AG09309 (cell line): ENCODE measurements around the gene DNAJC3.

Source experiments
- DNase-seq: peaks from one replicate; pipeline ENCODE4 v3.0.0-alpha.2; 2010; ENCODE audit warnings: low read depth
- H3K4me3 ChIP-seq: 2 replicates; pipeline ENCODE4 v1.5.1; 2011; ENCODE audit warnings: mild to moderate bottlenecking, low read depth, low read length, moderate library complexity; ENCODE audit not compliant: control insufficient read depth
- TF ChIP-seq, protein P1 (sequence below): IDR thresholded peaks from 2 replicates; pipeline ENCODE4 v1.5.1; 2011; ENCODE audit warnings: mild to moderate bottlenecking, low read depth, low read length, inconsistent platforms; ENCODE audit not compliant: insufficient read depth, control insufficient read depth; ENCODE audit errors: missing control alignments

DNAJC3 gene

DNA sequence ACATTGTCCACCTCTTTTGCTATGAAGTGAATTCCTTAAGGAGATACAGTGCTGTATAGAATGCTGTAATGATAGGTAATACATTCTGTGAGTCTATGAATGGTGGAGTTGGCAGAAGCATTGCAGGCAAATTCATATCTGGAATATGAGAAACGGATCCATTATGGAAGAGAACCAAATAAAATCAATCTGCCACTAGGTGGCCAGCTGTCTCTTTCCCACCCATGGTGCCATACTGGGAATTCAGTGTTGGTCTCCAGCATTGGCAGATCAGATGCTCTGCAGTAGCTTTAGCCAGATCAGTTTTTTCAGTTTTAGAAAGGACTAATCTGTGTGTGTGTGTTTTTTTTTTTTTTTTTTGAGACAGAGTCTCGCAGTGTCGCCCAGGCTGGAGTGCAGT lies 27.6 kb downstream of the DNAJC3 start:
- H3K4me3 ChIP-seq, result no peak overlapping the region
- DNase-seq, result no peak
- TF ChIP-seq, protein P1, sequence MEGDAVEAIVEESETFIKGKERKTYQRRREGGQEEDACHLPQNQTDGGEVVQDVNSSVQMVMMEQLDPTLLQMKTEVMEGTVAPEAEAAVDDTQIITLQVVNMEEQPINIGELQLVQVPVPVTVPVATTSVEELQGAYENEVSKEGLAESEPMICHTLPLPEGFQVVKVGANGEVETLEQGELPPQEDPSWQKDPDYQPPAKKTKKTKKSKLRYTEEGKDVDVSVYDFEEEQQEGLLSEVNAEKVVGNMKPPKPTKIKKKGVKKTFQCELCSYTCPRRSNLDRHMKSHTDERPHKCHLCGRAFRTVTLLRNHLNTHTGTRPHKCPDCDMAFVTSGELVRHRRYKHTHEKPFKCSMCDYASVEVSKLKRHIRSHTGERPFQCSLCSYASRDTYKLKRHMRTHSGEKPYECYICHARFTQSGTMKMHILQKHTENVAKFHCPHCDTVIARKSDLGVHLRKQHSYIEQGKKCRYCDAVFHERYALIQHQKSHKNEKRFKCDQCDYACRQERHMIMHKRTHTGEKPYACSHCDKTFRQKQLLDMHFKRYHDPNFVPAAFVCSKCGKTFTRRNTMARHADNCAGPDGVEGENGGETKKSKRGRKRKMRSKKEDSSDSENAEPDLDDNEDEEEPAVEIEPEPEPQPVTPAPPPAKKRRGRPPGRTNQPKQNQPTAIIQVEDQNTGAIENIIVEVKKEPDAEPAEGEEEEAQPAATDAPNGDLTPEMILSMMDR, result no peak

DNA sequence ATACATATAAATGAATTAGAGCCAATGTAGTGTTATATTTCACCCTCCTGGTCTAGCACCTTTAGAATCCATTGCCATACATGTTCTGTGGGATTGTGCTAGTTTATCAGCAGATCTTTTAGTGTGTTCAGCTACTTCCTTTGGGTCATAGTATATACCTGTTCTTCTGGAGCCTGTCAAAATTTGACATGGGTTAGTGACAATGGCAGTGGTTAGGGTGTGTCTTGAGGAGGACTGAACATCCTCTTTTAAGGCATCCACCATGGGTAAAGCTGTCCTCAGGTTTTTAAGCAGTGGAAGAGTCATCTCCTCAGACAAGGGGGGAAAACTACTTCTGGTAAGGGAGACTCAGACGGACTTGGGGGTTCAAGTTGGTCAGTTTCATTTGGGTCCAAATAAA lies 29.4 kb downstream of the DNAJC3 start:
- DNase-seq, result no peak
- no peak overlapping the region for H3K4me3 ChIP-seq
- TF ChIP-seq, protein P1, result no peak

DNA sequence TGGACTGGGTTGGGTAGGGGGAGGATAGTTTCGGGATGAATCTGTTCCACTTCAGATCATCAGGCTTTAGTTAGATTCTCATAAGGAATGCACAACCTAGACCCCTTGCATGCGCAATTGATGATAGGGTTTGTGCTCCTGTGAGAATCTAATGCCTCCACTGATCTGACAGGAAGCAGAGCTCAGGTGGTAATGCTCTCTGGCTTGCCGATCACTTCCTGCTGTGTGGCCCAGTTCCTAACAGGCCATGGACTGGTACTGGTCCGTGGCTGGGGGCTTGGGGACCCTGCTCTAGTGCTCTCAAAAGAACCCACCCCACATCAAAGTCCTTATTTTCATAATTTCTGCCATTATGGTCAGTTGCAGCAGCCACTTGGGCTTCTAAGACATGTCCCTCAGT lies 30.1 kb downstream of the DNAJC3 start:
- TF ChIP-seq, protein P1, result no peak
- no peak overlapping the region for H3K4me3 ChIP-seq
- DNase-seq, result no peak

DNA sequence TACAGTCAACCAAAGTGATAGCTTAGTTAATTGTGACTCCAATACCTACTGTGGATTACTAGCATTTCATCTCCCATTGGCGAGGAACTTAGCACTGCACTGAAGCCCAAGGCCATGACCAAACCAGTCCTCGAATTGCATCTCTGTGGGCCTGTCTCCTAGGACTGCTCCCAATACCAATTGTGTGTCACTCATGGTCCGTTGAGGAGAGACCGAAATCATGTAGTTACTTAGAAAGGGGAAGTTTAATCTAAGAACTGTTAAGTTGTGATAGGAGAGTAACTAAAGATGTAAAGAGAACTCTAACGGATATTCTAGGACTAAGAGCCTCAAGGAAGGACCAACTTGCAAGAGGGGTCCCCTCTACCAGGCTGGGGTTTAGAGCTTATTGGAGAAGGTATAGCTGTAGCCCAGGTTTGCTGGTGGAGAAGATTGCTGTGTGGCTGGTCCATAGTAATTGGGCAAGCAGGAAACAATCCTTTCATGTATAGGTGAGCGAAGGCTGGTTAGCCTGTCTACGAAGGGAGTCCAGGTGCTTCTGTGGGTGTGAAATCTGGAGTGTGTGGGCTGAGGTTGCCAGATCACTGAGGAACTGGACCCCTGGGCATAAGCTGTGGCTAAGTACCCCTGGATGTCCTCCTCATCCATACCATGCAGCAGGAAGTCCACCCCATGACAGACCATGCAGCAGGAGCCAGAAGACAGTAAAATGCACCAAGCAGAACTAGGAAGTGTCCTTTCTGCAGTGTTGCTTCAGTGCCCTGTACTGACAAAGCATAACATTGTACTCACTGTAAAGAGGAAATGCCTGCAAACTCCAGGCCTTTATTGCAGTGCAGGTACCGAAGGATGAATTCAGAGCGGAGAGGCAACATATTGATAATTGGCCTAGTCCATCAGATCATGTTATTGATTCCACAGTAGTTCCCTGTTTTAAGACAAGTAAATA lies 30.8 kb downstream of the DNAJC3 start:
- H3K4me3 ChIP-seq, result no peak overlapping the region
- DNase-seq, result no peak
- TF ChIP-seq, protein P1, result no peak

DNA sequence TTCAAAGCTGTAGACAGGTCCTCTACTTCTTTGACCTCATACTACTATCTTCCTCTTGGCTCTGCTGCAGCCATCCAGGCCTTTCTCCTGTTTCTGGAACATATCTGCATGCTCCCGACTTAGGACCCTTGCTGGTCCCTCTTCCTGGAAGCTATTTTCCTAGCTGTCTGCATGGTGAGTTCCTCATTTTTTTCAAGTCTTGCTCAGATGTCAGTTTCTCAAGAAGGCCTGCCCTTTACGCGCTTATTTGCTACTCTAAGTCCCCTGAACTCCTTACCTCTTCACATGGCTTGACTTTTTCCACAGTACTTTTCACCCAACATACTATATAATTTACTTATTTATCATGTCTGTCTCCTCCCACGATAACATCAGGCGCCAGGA lies 31.4 kb downstream of the DNAJC3 start:
- TF ChIP-seq, protein P1, result no peak
- DNase-seq, result no peak
- H3K4me3 ChIP-seq, result no peak overlapping the region

DNA sequence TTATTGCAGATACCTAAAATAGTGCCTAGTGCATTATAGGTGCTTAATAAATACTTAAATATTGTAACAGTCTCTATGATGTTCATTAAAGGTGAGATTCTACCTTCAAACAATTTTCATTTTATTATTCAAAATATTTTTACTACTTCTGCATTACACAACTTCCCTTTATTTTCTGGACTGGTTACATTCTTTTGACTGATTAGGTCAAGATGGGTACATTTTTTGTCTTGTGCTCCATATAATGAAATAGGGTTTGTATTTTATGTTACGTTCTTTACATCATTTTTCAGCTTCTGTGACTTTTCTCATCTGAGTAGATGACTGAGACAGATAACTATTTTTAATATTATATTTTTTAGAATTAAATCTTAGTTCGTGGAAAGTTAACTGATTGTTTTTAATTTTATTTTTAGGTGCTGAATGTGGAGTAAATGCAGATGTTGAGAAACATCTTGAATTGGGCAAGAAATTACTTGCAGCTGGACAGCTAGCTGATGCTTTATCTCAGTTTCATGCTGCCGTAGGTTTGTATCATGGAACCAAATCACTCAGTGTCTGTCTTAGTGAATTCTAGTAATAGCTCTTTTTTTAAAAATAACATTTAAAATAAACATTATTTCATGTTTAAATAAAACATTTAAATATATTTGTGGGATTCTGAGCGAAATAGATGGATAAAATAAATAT lies 32.0 kb downstream of the DNAJC3 start:
- no peak overlapping the region for H3K4me3 ChIP-seq
- TF ChIP-seq, protein P1, result no peak
- no peak for DNase-seq
